Measurements from ENCODE around the gene CCDC122. TPM values are rescaled to one million over a fixed set of nuclear protein-coding genes. Genes with fewer than 3 reads are reported as not detected.

CCDC122 gene
- total RNA-seq, 1 donor from 2014 or later: 2.1 TPM

DNA sequence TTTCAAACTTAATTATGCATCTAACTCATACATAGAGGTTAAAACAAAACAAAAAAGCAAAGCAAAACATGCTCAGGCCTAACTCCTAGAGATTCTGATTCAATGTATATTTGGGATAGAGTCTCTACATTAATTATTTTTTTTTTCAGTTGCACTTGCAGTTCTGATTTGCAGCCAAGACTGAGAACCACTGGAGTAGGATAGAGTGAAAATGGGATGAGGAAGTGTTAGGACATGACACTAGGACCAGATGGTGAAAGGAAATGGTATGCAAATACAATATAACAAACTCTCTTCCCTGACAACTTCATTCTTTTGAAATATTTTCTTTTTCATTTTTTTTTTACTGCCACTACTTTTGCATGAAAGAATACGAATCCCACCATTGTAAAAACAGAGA lies 1.8 kb downstream of the CCDC122 start:
- Histone ChIP-seq H3K4me1 (ENCODE audit: control insufficient read depth in 3 of 3, insufficient read depth in 3 of 3, low read length in 3 of 3) (peaks cover 0 to 11% (median 4%) of the 10 kb centered on the region in 3 donors), H3K27ac (ENCODE audit: low read depth, low read length) (no peak overlapping the region), H3K9ac (ENCODE audit: low read depth in 1 of 3, low read length in 3 of 3) (no peak overlapping the region), H3K27me3 (ENCODE audit: control insufficient read depth in 3 of 3, insufficient read depth in 3 of 3, low read length in 3 of 3) (no peaks in the 10 kb centered on the region), H3K4me3 (ENCODE audit: low read length in 3 of 3) (no peak overlapping the region), H3K36me3 (ENCODE audit: control insufficient read depth in 3 of 3, insufficient read depth in 3 of 3, low read length in 3 of 3) (no peaks in the 10 kb centered on the region), H3K9me3 (ENCODE audit: control insufficient read depth in 3 of 3, low read length in 3 of 3) (no peaks in the 10 kb centered on the region)

DNA sequence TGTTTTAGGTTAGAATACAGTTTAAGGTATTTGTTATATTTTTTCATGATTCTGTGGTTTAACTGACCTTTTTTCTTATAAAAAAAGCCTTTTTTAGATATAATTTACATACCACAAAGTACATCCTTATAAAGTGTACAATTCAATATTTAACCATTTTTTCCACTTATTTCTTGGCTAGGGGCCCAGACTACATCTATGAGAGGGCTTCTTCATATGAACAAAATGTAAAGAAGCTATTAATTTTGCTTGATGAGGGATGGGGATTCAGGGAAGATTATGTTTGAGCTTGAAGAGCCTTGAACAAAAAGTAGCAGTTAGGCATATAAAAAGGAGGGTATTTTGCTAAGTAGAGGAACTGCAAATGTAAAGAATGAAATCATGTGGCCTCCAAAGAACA lies 2.2 kb downstream of the CCDC122 start:
- Histone ChIP-seq H3K36me3 (ENCODE audit: control insufficient read depth in 3 of 3, insufficient read depth in 3 of 3, low read length in 3 of 3) (no peaks in the 10 kb centered on the region), H3K4me3 (ENCODE audit: low read length in 3 of 3) (no peak overlapping the region), H3K27me3 (ENCODE audit: control insufficient read depth in 3 of 3, insufficient read depth in 3 of 3, low read length in 3 of 3) (no peaks in the 10 kb centered on the region), H3K9ac (ENCODE audit: low read depth in 1 of 3, low read length in 3 of 3) (no peak overlapping the region), H3K4me1 (ENCODE audit: control insufficient read depth in 3 of 3, insufficient read depth in 3 of 3, low read length in 3 of 3) (peaks cover 0 to 11% (median 4%) of the 10 kb centered on the region in 3 donors), H3K27ac (ENCODE audit: low read depth, low read length) (no peak overlapping the region), H3K9me3 (ENCODE audit: control insufficient read depth in 3 of 3, low read length in 3 of 3) (no peaks in the 10 kb centered on the region)

DNA sequence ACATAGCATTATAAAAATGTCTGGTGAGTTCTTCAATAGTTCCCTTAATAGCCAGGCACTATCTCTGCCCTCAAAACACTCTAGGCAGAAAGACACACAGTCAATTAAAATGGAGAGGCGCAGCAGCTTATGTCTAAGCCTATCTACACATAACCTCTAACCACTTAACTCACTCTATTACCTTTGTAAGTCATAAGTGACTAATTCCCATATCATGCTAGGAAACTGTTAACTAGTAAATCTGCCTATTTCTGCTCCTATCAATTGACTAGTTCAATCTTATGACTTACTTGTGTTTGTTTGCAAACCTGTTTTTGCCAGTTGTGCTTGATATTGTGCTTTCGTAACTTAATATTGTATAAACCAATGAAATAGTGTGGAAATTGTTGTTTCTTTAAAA lies 3.2 kb downstream of the CCDC122 start:
- H3K36me3 ChIP-seq (ENCODE audit: control insufficient read depth in 3 of 3, insufficient read depth in 3 of 3, low read length in 3 of 3): no peaks in the 10 kb centered on the region
- peaks cover 0 to 11% (median 4%) of the 10 kb centered on the region in 3 donors for H3K4me1 ChIP-seq (ENCODE audit: control insufficient read depth in 3 of 3, insufficient read depth in 3 of 3, low read length in 3 of 3)
- H3K4me3 ChIP-seq (ENCODE audit: low read length in 3 of 3): no peak overlapping the region
- no peak overlapping the region for H3K27ac ChIP-seq (ENCODE audit: low read depth, low read length)
- H3K27me3 ChIP-seq (ENCODE audit: control insufficient read depth in 3 of 3, insufficient read depth in 3 of 3, low read length in 3 of 3): no peaks in the 10 kb centered on the region
- H3K9ac ChIP-seq (ENCODE audit: low read depth in 1 of 3, low read length in 3 of 3): no peak overlapping the region
- H3K9me3 ChIP-seq (ENCODE audit: control insufficient read depth in 3 of 3, low read length in 3 of 3): no peaks in the 10 kb centered on the region

DNA sequence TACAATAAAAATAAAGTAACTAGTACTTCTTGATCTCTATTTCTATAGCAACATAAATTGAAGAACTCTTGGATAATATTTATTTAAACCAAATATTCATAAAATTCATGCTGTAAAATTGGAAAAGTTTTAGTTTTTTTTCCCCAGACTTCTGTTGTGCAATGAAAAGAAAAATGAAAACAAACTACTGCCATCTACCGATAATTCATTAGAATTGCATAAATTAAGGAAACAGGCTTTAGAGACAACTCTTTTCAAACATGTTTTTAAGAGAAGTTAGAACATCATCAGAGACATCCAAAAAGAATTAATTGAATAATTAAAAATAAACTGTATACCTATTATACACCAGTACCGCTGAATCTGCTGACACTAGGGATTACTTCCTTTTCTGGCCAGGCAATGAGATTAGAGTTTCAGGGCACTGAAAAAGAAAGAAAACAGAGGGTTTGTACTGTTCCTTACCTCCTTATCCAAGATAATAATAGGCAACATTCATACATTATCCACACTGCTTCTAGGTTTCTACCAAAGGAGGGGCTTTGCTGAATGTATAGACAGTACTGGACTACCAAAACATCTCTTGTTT lies 4.9 kb downstream of the CCDC122 start:
- Histone ChIP-seq H3K27me3 (ENCODE audit: control insufficient read depth in 3 of 3, insufficient read depth in 3 of 3, low read length in 3 of 3) (no peaks in the 10 kb centered on the region), H3K36me3 (ENCODE audit: control insufficient read depth in 3 of 3, insufficient read depth in 3 of 3, low read length in 3 of 3) (no peaks in the 10 kb centered on the region), H3K4me3 (ENCODE audit: low read length in 3 of 3) (no peak overlapping the region), H3K9ac (ENCODE audit: low read depth in 1 of 3, low read length in 3 of 3) (no peak overlapping the region), H3K4me1 (ENCODE audit: control insufficient read depth in 3 of 3, insufficient read depth in 3 of 3, low read length in 3 of 3) (peaks cover 0 to 8% (median 0%) of the 10 kb centered on the region in 3 donors), H3K27ac (ENCODE audit: low read depth, low read length) (no peak overlapping the region), H3K9me3 (ENCODE audit: control insufficient read depth in 3 of 3, low read length in 3 of 3) (no peaks in the 10 kb centered on the region)

DNA sequence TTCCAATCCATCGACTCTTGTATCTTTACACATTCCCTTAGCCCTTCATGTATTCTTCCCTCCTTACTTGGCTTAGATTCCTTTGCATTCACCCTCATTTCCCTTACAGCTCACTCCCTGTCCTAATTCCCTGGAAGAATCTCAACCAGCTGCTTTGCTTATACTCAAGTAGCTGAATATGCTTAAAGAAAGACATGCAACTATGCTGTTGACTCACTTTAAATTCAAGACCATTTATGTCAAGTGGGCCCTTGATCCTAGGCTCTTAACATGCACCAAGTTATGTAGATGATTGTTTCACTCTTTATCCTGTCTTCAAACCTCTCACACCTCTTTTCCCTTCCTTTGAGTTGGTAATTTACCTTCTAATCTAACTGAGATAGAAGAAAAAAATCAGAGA lies 7.4 kb downstream of the CCDC122 start:
- Histone ChIP-seq H3K9me3 (ENCODE audit: control insufficient read depth in 3 of 3, low read length in 3 of 3) (no peaks in the 10 kb centered on the region), H3K4me1 (ENCODE audit: control insufficient read depth in 3 of 3, insufficient read depth in 3 of 3, low read length in 3 of 3) (no peaks in the 10 kb centered on the region), H3K27me3 (ENCODE audit: control insufficient read depth in 3 of 3, insufficient read depth in 3 of 3, low read length in 3 of 3) (no peaks in the 10 kb centered on the region), H3K4me3 (ENCODE audit: low read length in 3 of 3) (no peak overlapping the region), H3K27ac (ENCODE audit: low read depth, low read length) (no peak overlapping the region), H3K9ac (ENCODE audit: low read depth in 1 of 3, low read length in 3 of 3) (no peak overlapping the region), H3K36me3 (ENCODE audit: control insufficient read depth in 3 of 3, insufficient read depth in 3 of 3, low read length in 3 of 3) (no peaks in the 10 kb centered on the region)

DNA sequence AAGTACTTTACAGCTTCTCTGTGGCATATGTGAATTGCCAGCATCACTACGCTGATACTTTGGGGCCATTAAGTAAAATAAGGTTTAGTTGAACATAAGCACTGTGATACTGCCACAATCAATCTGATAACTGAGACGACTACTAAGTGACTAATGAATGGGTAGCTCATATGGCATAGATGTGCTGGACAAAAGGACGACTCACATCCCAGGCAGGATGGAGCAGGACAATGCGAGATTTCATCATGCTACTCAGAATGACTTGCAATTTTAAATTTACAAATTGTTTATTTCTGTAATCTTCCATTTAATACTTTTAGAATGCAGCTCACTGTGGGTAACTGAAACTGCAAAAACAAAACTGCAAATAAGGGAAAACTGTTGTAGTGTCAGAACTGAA lies 13.6 kb downstream of the CCDC122 start:
- H3K9me3 ChIP-seq (ENCODE audit: control insufficient read depth in 3 of 3, low read length in 3 of 3): no peaks in the 10 kb centered on the region
- no peaks in the 10 kb centered on the region for H3K4me1 ChIP-seq (ENCODE audit: control insufficient read depth in 3 of 3, insufficient read depth in 3 of 3, low read length in 3 of 3)
- H3K4me3 ChIP-seq (ENCODE audit: low read length in 3 of 3): no peak overlapping the region
- no peaks in the 10 kb centered on the region for H3K27me3 ChIP-seq (ENCODE audit: control insufficient read depth in 3 of 3, insufficient read depth in 3 of 3, low read length in 3 of 3)
- H3K27ac ChIP-seq (ENCODE audit: low read depth, low read length): no peak overlapping the region
- no peak overlapping the region for H3K9ac ChIP-seq (ENCODE audit: low read depth in 1 of 3, low read length in 3 of 3)
- H3K36me3 ChIP-seq (ENCODE audit: control insufficient read depth in 3 of 3, insufficient read depth in 3 of 3, low read length in 3 of 3): no peaks in the 10 kb centered on the region

DNA sequence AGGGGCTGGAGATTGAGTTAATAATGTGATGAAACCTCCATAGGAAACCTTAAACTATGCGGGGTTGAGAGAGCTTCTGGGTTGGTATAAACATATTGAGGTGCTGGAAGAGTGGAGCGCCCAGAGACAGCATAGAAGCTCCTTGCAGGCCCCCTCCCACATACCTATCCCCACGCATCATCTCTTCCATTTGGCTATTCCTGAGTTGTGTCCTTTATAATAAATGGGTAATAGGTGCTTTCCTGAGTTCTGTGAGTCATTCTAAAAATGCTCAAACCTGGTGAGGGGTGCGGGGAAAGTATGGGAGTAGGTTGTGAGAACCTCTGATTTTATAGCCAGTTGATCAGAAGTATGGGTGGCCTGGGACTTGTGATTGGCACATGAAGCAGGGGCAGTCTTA lies 14.6 kb downstream of the CCDC122 start:
- H3K9ac ChIP-seq (ENCODE audit: low read depth in 1 of 3, low read length in 3 of 3): no peak overlapping the region
- no peaks in the 10 kb centered on the region for H3K9me3 ChIP-seq (ENCODE audit: control insufficient read depth in 3 of 3, low read length in 3 of 3)
- no peaks in the 10 kb centered on the region for H3K27me3 ChIP-seq (ENCODE audit: control insufficient read depth in 3 of 3, insufficient read depth in 3 of 3, low read length in 3 of 3)
- H3K27ac ChIP-seq (ENCODE audit: low read depth, low read length): no peak overlapping the region
- H3K4me1 ChIP-seq (ENCODE audit: control insufficient read depth in 3 of 3, insufficient read depth in 3 of 3, low read length in 3 of 3): no peaks in the 10 kb centered on the region
- H3K4me3 ChIP-seq (ENCODE audit: low read length in 3 of 3): no peak overlapping the region
- no peaks in the 10 kb centered on the region for H3K36me3 ChIP-seq (ENCODE audit: control insufficient read depth in 3 of 3, insufficient read depth in 3 of 3, low read length in 3 of 3)

DNA sequence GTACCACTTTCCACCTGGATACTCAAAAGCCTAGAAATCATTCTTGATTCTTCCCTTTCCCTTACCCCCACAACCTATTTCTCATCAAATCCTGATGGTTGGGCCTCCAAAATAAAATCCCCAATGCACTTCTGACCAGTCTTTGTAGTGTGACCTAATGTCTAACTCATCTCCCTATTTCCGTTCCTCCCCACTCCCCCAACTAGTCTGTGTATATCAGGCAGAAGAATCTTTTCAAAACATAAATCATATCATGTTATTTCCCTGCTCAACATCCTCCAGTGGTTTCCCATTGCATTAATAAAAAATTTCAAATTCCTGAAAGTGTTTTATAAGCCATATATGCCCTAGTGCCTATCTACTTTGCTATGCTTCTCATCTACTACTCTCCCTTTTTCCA lies 17.7 kb downstream of the CCDC122 start:
- H3K9me3 ChIP-seq (ENCODE audit: control insufficient read depth in 3 of 3, low read length in 3 of 3): no peaks in the 10 kb centered on the region
- H3K4me3 ChIP-seq (ENCODE audit: low read length in 3 of 3): no peak overlapping the region
- H3K27me3 ChIP-seq (ENCODE audit: control insufficient read depth in 3 of 3, insufficient read depth in 3 of 3, low read length in 3 of 3): no peaks in the 10 kb centered on the region
- no peak overlapping the region for H3K27ac ChIP-seq (ENCODE audit: low read depth, low read length)
- no peaks in the 10 kb centered on the region for H3K4me1 ChIP-seq (ENCODE audit: control insufficient read depth in 3 of 3, insufficient read depth in 3 of 3, low read length in 3 of 3)
- H3K36me3 ChIP-seq (ENCODE audit: control insufficient read depth in 3 of 3, insufficient read depth in 3 of 3, low read length in 3 of 3): no peaks in the 10 kb centered on the region
- no peak overlapping the region for H3K9ac ChIP-seq (ENCODE audit: low read depth in 1 of 3, low read length in 3 of 3)

DNA sequence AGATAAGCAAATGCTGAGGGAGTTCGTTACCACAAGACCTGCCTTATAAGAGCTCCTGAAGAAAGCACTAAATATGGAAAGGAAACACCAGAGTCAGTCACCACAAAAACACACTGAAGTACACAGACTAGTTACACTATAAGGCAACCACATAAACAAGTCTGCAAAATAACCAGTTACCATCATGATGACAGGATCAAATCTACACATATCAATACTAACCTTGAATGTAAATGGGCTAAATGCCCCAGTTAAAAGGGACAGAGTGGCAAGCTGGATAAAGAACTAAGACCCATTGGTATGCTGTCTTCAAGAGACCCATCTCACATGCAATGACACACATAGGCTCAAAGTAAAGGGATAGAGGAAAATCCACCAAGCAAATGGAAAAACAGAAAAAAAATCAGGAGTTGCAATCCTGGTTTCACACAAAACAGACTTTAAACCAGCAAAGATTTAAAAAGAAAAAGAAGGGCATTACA lies 26.6 kb downstream of the CCDC122 start:
- H3K27me3 ChIP-seq (ENCODE audit: control insufficient read depth in 3 of 3, insufficient read depth in 3 of 3, low read length in 3 of 3): no peaks in the 10 kb centered on the region
- H3K36me3 ChIP-seq (ENCODE audit: control insufficient read depth in 3 of 3, insufficient read depth in 3 of 3, low read length in 3 of 3): peaks cover 0 to 3% (median 0%) of the 10 kb centered on the region in 3 donors
- H3K27ac ChIP-seq (ENCODE audit: low read depth, low read length): no peak overlapping the region
- no peak overlapping the region for H3K4me3 ChIP-seq (ENCODE audit: low read length in 3 of 3)
- no peak overlapping the region for H3K9ac ChIP-seq (ENCODE audit: low read depth in 1 of 3, low read length in 3 of 3)
- H3K9me3 ChIP-seq (ENCODE audit: control insufficient read depth in 3 of 3, low read length in 3 of 3): peaks cover 4 to 15% (median 6%) of the 10 kb centered on the region in 3 donors
- H3K4me1 ChIP-seq (ENCODE audit: control insufficient read depth in 3 of 3, insufficient read depth in 3 of 3, low read length in 3 of 3): no peaks in the 10 kb centered on the region

DNA sequence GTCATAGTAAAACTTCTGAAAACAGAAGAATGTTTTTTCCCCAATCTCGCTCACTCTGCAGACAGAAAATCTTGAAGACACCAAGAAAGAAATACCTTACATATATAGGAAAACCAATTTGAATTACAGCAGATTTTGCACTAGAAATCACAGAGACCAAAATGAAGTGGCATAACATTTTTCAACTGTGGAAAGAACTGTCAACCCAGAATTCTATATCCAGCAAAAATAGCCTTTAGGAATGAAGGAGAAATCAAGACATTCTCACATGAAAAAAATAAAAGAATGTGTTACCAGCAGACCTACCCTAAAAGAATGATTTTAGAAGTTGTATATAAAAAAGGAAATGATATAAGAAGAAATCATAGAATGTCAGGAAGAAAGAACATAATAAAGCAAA lies 28.7 kb downstream of the CCDC122 start:
- Histone ChIP-seq H3K9ac (ENCODE audit: low read depth in 1 of 3, low read length in 3 of 3) (no peak overlapping the region), H3K4me1 (ENCODE audit: control insufficient read depth in 3 of 3, insufficient read depth in 3 of 3, low read length in 3 of 3) (no peaks in the 10 kb centered on the region), H3K4me3 (ENCODE audit: low read length in 3 of 3) (no peak overlapping the region), H3K36me3 (ENCODE audit: control insufficient read depth in 3 of 3, insufficient read depth in 3 of 3, low read length in 3 of 3) (peaks cover 0 to 3% (median 0%) of the 10 kb centered on the region in 3 donors), H3K9me3 (ENCODE audit: control insufficient read depth in 3 of 3, low read length in 3 of 3) (peaks cover 4 to 15% (median 6%) of the 10 kb centered on the region in 3 donors), H3K27ac (ENCODE audit: low read depth, low read length) (no peak overlapping the region), H3K27me3 (ENCODE audit: control insufficient read depth in 3 of 3, insufficient read depth in 3 of 3, low read length in 3 of 3) (no peaks in the 10 kb centered on the region)

All from skeletal muscle tissue (tissue), 4 donors.